ENCODE data around the gene MED16. TPM values are rescaled to one million over a fixed set of nuclear protein-coding genes. Genes with fewer than 3 reads are reported as not detected.

Gene MED16
- total and polyA plus RNA-seq, 10 of the 15 experiments (the other 5 are each of a cell fraction or from before 2014, with no cell fraction given), result 0.56 to 51.1 (median 13.6) TPM

DNA sequence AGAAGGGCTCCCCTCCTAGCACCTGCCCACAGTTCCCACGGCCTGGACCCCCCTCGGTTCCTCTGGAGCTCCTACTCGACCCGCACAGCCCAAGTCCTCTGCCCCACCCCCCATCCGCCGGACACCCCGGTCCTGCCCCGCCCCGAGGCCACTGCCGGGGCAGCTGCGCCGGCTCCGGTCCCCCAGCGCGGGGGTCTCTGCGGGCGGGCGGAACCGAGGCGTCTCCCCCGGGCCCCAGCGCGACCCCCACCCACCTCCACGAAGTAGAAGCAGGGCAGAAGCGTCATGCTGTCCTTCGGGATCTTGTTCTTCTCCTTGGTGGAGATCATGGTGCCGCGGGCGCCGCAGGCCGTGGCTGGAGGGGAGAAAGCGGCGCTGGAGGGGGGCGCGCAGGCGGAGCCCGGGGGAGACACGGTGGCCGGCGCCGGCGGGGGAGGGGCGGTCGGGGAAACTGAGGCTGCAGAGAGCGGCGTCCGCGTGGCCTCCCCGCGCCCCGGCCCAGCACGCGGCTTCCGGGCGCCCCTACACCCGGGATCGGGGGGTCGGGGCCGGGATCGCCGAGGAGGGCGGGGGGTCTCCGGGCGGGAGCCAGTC lies 71.7 kb downstream of the MED16 start:
- H3K27ac ChIP-seq (ENCODE audit: control insufficient read depth, insufficient read depth), result no peak overlapping the region
- no peak overlapping the region for H3K4me3 ChIP-seq
- no peaks in the 10 kb centered on the region for H3K79me2 ChIP-seq (ENCODE audit: control insufficient read depth, insufficient read depth, low read length)
- H3K9ac ChIP-seq (ENCODE audit: control insufficient read depth, insufficient read depth, low read length), result no peak overlapping the region
- H2AFZ ChIP-seq (ENCODE audit: control insufficient read depth, low read depth, low read length), result no peak overlapping the region
- no TSS peak for BruUV-seq (replicated peaks)
- no peaks in the 10 kb centered on the region for H3K9me3 ChIP-seq (replicated peaks; ENCODE audit: control insufficient read depth, insufficient read depth, low read length)
- DNase-seq (ENCODE audit: low read depth, low spot score) (no peak), FAIRE-seq (no peak), ATAC-seq (no peak)
- TF ChIP-seq STAT3 (IDR thresholded peaks at IDR 0.05; ENCODE audit: low read depth, low read length), result no peak
- no peak for TF ChIP-seq EGR1 (IDR thresholded peaks at IDR 0.05; ENCODE audit: borderline replicate concordance in 1 of 2, low read depth in 2 of 2, low read length in 2 of 2)
- TF ChIP-seq BCL11A (IDR thresholded peaks at IDR 0.05; ENCODE audit: low read depth, low read length), result no peak
- TF ChIP-seq NFXL1 (IDR thresholded peaks at IDR 0.05; ENCODE audit: borderline replicate concordance), result no peak
- no peak for TF ChIP-seq PBX3 (IDR thresholded peaks at IDR 0.05; ENCODE audit: insufficient replicate concordance, low read depth, low read length)
- no peak for TF ChIP-seq ZNF384 (IDR thresholded peaks at IDR 0.05; ENCODE audit: borderline replicate concordance, low read depth, low read length)
- no peak for TF ChIP-seq JUND (IDR thresholded peaks at IDR 0.05; ENCODE audit: low read depth, low read length)
- TF ChIP-seq POLR2AphosphoS5 (IDR thresholded peaks at IDR 0.05; ENCODE audit: low read length), result no peak
- TF ChIP-seq ZNF217 (IDR thresholded peaks at IDR 0.05), result no peak
- TF ChIP-seq RAD51 (IDR thresholded peaks at IDR 0.05), result no peak
- no peak for TF ChIP-seq MYB (IDR thresholded peaks at IDR 0.05; ENCODE audit: borderline replicate concordance, low read depth, low read length)
- no peak for TF ChIP-seq RCOR1 (conservative IDR thresholded peaks at IDR 0.05; ENCODE audit: low read depth, low read length)
- TF ChIP-seq E4F1 (IDR thresholded peaks at IDR 0.05; ENCODE audit: borderline replicate concordance, partially characterized antibody), result no peak
- no peak for TF ChIP-seq STAT1 (conservative IDR thresholded peaks at IDR 0.05)
- TF ChIP-seq SMAD1 (IDR thresholded peaks at IDR 0.05; ENCODE audit: low read depth, partially characterized antibody), result no peak
- no peak for TF ChIP-seq HDAC6 (IDR thresholded peaks at IDR 0.05; ENCODE audit: unreplicated experiment)
- no peak for TF ChIP-seq ETV6 (conservative IDR thresholded peaks at IDR 0.05 in 1 of 2, IDR thresholded peaks at IDR 0.05 in 1 of 2; ENCODE audit: borderline replicate concordance in 1 of 2, low read depth in 1 of 2)
- TF ChIP-seq RBBP5 (conservative IDR thresholded peaks at IDR 0.05), result no peak
- TF ChIP-seq, protein P1, sequence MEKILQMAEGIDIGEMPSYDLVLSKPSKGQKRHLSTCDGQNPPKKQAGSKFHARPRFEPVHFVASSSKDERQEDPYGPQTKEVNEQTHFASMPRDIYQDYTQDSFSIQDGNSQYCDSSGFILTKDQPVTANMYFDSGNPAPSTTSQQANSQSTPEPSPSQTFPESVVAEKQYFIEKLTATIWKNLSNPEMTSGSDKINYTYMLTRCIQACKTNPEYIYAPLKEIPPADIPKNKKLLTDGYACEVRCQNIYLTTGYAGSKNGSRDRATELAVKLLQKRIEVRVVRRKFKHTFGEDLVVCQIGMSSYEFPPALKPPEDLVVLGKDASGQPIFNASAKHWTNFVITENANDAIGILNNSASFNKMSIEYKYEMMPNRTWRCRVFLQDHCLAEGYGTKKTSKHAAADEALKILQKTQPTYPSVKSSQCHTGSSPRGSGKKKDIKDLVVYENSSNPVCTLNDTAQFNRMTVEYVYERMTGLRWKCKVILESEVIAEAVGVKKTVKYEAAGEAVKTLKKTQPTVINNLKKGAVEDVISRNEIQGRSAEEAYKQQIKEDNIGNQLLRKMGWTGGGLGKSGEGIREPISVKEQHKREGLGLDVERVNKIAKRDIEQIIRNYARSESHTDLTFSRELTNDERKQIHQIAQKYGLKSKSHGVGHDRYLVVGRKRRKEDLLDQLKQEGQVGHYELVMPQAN (conservative IDR thresholded peaks at IDR 0.05), result no peak
- no peaks in the 10 kb centered on the region for H3K36me3 ChIP-seq (ENCODE audit: control insufficient read depth in 2 of 2, insufficient read depth in 2 of 2, low read length in 1 of 2)
- no peaks in the 10 kb centered on the region for H3K4me1 ChIP-seq (ENCODE audit: control insufficient read depth, insufficient read depth, low read length)
- ChIA-PET SMC1A (ENCODE audit: uncharacterized antibody, unreplicated experiment) (no interaction called here), CTCF (no interaction called here), RAD21 (ENCODE audit: unreplicated experiment) (no interaction called here), POLR2A (no interaction called here)
- intact Hi-C loops (cut with micrococcal nuclease; ENCODE audit: unreplicated experiment), result no loop called here
- in situ Hi-C loops (cut with MboI), result no loop called here
- no peak overlapping the region for H3K4me2 ChIP-seq (ENCODE audit: control insufficient read depth, insufficient read depth)
- no peaks in the 10 kb centered on the region for H3K27me3 ChIP-seq (replicated peaks in 1 of 2; ENCODE audit: control insufficient read depth in 2 of 2, insufficient read depth in 2 of 2, low read length in 1 of 2)
- H4K20me1 ChIP-seq (ENCODE audit: control insufficient read depth, insufficient read depth), result no peaks in the 10 kb centered on the region
- WGBS (ENCODE audit: insufficient coverage, insufficient replicate concordance, low lambda C conversion rate, missing lambda C conversion rate), result 23% methylated on average over 26 of the region's 64 CpGs
